ENCODE results near the gene CLTC. TPM values are rescaled to one million over a fixed set of nuclear protein-coding genes. Genes with fewer than 3 reads are reported as not detected.

The CLTC gene
- total and polyA plus RNA-seq, 8 donors: 25.7 to 118 (median 60.7) TPM

GRCh38 chr17:59702304-59702703, 82.6 kb downstream of the CLTC start:
- intact Hi-C loops (cut with DNase I): no loop called here
- no peaks in the 10 kb centered on the region for H3K9me3 ChIP-seq
- no peaks in the 10 kb centered on the region for H3K27me3 ChIP-seq
- H3K4me1 ChIP-seq: peaks cover 3 to 16% (median 3%) of the 10 kb centered on the region in 3 donors
- 94 to 97% methylated on average over 7 of the region's 7 CpGs for WGBS, 2 donors
- no peak overlapping the region for H3K4me3 ChIP-seq
- TF ChIP-seq, protein P1, sequence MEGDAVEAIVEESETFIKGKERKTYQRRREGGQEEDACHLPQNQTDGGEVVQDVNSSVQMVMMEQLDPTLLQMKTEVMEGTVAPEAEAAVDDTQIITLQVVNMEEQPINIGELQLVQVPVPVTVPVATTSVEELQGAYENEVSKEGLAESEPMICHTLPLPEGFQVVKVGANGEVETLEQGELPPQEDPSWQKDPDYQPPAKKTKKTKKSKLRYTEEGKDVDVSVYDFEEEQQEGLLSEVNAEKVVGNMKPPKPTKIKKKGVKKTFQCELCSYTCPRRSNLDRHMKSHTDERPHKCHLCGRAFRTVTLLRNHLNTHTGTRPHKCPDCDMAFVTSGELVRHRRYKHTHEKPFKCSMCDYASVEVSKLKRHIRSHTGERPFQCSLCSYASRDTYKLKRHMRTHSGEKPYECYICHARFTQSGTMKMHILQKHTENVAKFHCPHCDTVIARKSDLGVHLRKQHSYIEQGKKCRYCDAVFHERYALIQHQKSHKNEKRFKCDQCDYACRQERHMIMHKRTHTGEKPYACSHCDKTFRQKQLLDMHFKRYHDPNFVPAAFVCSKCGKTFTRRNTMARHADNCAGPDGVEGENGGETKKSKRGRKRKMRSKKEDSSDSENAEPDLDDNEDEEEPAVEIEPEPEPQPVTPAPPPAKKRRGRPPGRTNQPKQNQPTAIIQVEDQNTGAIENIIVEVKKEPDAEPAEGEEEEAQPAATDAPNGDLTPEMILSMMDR (IDR thresholded peaks at IDR 0.05): no peak
- ATAC-seq: no peak
- no peak for FAIRE-seq
- H3K36me3 ChIP-seq: peaks cover 0 to 7% (median 0%) of the 10 kb centered on the region in 3 donors
- no peak for DNase-seq
- H3K27ac ChIP-seq: no peak overlapping the region

- Histone ChIP-seq H3K36me3 (no peaks in the 10 kb centered on the region), H3K27ac (peak within 1 kb of the TSS; percentile 74 to 90 (median 84)), H3K9me3 (no peaks in the 10 kb centered on the region), H3K27me3 (no peaks in the 10 kb centered on the region), H3K4me1 (peaks cover 3 to 39% (median 21%) of the 10 kb centered on the region in 3 donors), H3K4me3 (peak within 1 kb of the TSS; percentile 41 to 84 (median 66))
- TF ChIP-seq, protein P1 (IDR thresholded peaks at IDR 0.05): no peak
- DNase-seq (peak; percentile 92 to 99 (median 98)), ATAC-seq (peak; percentile 97 to 99 (median 98)), FAIRE-seq (peak; percentile 84)
- 0% methylated on average over 45 of the region's 45 CpGs for WGBS, 2 donors
- intact Hi-C loops (cut with DNase I): no loop called here
Observed at GRCh38 chr17:59707149-59707970, 87.7 kb downstream of the CLTC start, which contains the start of the genes PTRH2 and VMP1. Gene PTRH2 (minus strand): TSS chr17:59707430. CDS start chr17:59697978, 9,452 bp downstream. Gene VMP1 (plus strand): TSS chr17:59707654. CDS start chr17:59731447, 23,793 bp downstream.

DNA sequence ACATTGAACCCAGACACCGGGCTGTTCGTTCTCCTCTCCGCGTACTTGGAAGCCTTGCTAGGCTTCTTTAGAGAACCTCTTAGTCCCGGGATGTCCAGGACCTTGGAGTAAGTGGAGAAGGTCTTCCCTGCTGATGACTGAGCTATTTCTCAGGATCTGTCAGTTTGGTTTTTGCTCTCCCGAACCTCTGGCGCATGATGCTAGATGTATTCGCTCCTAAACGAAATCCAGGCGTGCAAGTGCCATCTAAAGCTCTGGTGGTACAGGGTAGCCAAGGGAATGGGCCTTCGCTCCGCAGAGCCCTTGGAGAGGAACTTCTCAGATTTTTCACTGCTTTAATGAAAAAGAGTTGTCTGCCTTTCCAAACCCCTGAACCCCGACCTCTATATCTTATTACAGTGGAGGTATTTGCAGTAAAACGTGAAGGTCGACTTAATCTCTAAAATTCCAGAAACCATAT, 88.3 kb downstream of the CLTC start:
- H3K4me1 ChIP-seq: peaks cover 3 to 39% (median 24%) of the 10 kb centered on the region in 3 donors
- no peaks in the 10 kb centered on the region for H3K27me3 ChIP-seq
- WGBS, 2 donors: 0 to 1% methylated on average over 15 of the region's 15 CpGs
- H3K36me3 ChIP-seq: no peaks in the 10 kb centered on the region
- intact Hi-C loops (cut with DNase I): no loop called here
- H3K9me3 ChIP-seq: no peaks in the 10 kb centered on the region
- peak overlapping the region; percentile 41 to 84 (median 66) for H3K4me3 ChIP-seq
- FAIRE-seq (no peak), DNase-seq (no peak), ATAC-seq (peak; percentile 3 to 12 (median 8))
- peak overlapping the region; percentile 74 to 90 (median 84) for H3K27ac ChIP-seq
- TF ChIP-seq, protein P1 (IDR thresholded peaks at IDR 0.05): no peak

GRCh38 chr17:59711936-59712335, 92.2 kb downstream of the CLTC start:
- TF ChIP-seq, protein P1 (IDR thresholded peaks at IDR 0.05): no peak
- no peak overlapping the region for H3K4me3 ChIP-seq
- H3K9me3 ChIP-seq: no peaks in the 10 kb centered on the region
- intact Hi-C loops (cut with DNase I): no loop called here
- ATAC-seq (no peak), FAIRE-seq (no peak), DNase-seq (no peak)
- no peaks in the 10 kb centered on the region for H3K36me3 ChIP-seq
- no peak overlapping the region for H3K27ac ChIP-seq
- no peaks in the 10 kb centered on the region for H3K27me3 ChIP-seq
- H3K4me1 ChIP-seq: peaks cover 0 to 30% (median 21%) of the 10 kb centered on the region in 3 donors

All from pancreas (tissue), 10 donors.